ENCODE results near the gene C1GALT1.

DNA sequence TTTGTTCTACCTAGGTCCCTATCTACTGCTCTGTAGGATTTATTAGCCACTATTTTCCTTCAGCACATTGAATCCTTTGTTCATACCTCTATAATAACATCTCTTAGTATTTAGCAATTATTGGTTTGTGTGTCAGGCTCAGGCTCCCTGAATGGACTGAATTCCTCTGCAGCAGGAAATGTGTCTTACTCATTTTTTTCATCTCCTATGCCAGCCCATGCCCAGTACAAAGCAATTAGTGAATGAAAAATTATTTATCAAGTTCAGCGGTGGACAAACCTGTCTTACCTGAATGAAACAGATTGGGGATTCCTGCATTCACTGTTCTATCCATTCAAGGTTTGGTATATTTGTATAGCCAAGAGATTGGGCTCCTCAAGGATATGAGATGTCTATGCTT is 53.7 kb downstream of the C1GALT1 start:
- TF ChIP-seq POLR2A (IDR thresholded peaks at IDR 0.05): no peak
- no peak for TF ChIP-seq EP300 (IDR thresholded peaks at IDR 0.05)

All from tibial nerve (tissue), 3 donors.